HFF-Myc (cell line): ENCODE measurements around the gene VLDLR.

Experiments used
- DNase-seq: peaks from one replicate; pipeline ENCODE4 v3.0.0-alpha.2; 2011; ENCODE audit warnings: low read depth; ENCODE audit errors: extremely low read depth
- H3K4me3 ChIP-seq: replicated peaks from 2 replicates; pipeline ENCODE4 v1.5.1; 2011; ENCODE audit warnings: low read depth, mild to moderate bottlenecking, control low read depth, low read length
- CTCF ChIP-seq: IDR thresholded peaks from 2 replicates; pipeline ENCODE4 v1.5.1; 2012; ENCODE audit warnings: mild to moderate bottlenecking, low read depth, low read length, control low read depth; ENCODE audit errors: missing control alignments

The VLDLR gene

GRCh38 chr9:2621722-2622460 is at the start of gene VLDLR:
Gene VLDLR, plus strand, starts transcription at chr9:2621787. Its CDS starts 403 bp downstream, at chr9:2622190.
- DNase-seq, result no peak
- peak within 1 kb of the TSS; percentile 34 for H3K4me3 ChIP-seq
- no peak for TF ChIP-seq CTCF

GRCh38 chr9:2574203-2574602 is 47.4 kb upstream of the VLDLR start:
- no peak for DNase-seq
- no peak for TF ChIP-seq CTCF

GRCh38 chr9:2576631-2577030 is 45.0 kb upstream of the VLDLR start:
- TF ChIP-seq CTCF, result no peak
- no peak for DNase-seq
- H3K4me3 ChIP-seq, result no peak overlapping the region

More at GRCh38 chr9:2574203-2574602, 47.4 kb upstream of the VLDLR start:
- H3K4me3 ChIP-seq, result no peak overlapping the region

- no peak for TF ChIP-seq CTCF
- no peak overlapping the region for H3K4me3 ChIP-seq
- DNase-seq, result no peak
These were observed 38.1 kb upstream of the VLDLR start for GRCh38 chr9:2583308-2584013.

- no peak for DNase-seq
- no peak overlapping the region for H3K4me3 ChIP-seq
- no peak for TF ChIP-seq CTCF
These were observed 29.6 kb upstream of the VLDLR start for GRCh38 chr9:2591967-2592366.

GRCh38 chr9:2593744-2594143 is 27.8 kb upstream of the VLDLR start:
- H3K4me3 ChIP-seq, result no peak overlapping the region
- no peak for DNase-seq
- TF ChIP-seq CTCF, result no peak
